Activated T-helper 1 cell treated with anti-CD3 and anti-CD28 coated beads, Interleukin-12 subunit alpha, Interleukin-12 subunit beta, Interleukin-2, Interleukin-4 antibody, amounts not matched to agents 30 ng/mL and 10 ng/mL and 1 ng/mL, durations not matched to agents 14 hours and 24 hours and 36 hours (primary cell): Measurements from ENCODE around the gene RHOB. TPM values are rescaled to one million over a fixed set of nuclear protein-coding genes. Genes with fewer than 3 reads are reported as not detected.
"Not testable (repeated sequence)": the region's sequence is repeated elsewhere in the genome, so short reads cannot be mapped to it uniquely, and the experiment has no call there.

ENCODE experiments used
- DNase-seq: peaks from one replicate; pipeline ENCODE4 v3.0.0; 2021; ENCODE audit warnings: low spot score
- H3K27ac Mint-ChIP-seq: one replicate; pipeline ENCODE4 v1.8.0; 2021; ENCODE audit warnings: mild to moderate bottlenecking, mixed read lengths
- H3K27me3 Mint-ChIP-seq: one replicate; pipeline ENCODE4 v1.8.0; 2022; ENCODE audit warnings: mild to moderate bottlenecking, moderate library complexity, mixed read lengths; ENCODE audit not compliant: insufficient read depth
- H3K36me3 Mint-ChIP-seq: one replicate; pipeline ENCODE4 v1.8.0; 2021; ENCODE audit warnings: low read depth, mixed read lengths
- H3K4me1 Mint-ChIP-seq: one replicate; pipeline ENCODE4 v1.8.0; 2021; ENCODE audit warnings: low read depth, mixed read lengths
- H3K4me3 Mint-ChIP-seq: one replicate; pipeline ENCODE4 v1.8.0; 2021; ENCODE audit warnings: mild to moderate bottlenecking, moderate library complexity, mixed read lengths
- H3K9me3 Mint-ChIP-seq: one replicate; pipeline ENCODE4 v1.8.0; 2021; ENCODE audit warnings: mixed read lengths
- intact Hi-C: fragments of 100-400 bp; cut with micrococcal nuclease; formaldehyde crosslinking; loops from one replicate; pipeline ENCODE4 v1.15.1; 2024
- total RNA-seq: library from RNA; stranded (reverse); gene quantifications from 2 replicates; pipeline ENCODE4 v1.2.3, GENCODE V29; 2022

Gene RHOB
- total RNA-seq, 1 donor from 2014 or later: 29.6 TPM

DNA sequence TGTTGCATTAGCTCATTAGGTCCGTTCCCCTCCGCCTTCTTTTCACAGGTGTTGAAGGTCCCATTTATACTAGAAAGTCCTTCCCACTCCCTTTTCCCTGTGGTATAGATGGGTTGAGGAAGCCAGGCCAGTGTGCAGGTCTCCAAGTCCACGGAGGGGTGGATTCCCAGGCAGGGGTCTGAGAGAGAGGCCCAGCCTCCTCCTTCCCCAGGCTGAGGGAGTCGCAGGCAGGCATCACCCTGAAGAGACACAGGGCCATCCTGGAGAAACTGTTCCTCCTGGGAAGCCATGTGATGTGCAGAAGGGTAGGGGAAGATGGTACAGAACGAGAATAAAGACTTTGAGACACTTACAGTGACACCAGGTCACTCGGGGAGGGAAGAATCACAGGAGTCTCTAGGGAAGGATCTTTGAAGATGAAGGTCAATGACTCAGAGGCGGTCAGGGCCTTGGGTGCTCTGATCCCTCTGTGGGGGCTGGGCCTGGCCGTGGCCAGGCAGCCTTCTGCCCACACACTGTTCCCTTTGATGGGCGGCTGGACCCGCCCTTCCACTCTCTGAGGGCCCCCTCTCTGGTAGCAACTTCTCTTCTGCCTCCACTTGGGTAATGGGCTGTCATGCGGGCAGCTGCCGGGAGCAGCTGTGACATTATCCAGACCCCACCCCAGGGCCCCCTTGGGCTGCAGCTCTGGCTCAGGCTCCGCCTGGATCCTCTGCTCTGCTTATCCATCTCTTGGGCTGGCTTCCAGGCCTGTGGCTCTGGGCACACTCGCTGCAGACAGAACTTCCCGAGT lies 45.1 kb downstream of the RHOB start:
- no peaks in the 10 kb centered on the region for H3K9me3 Mint-ChIP-seq
- intact Hi-C loops: no loop called here
- H3K4me1 Mint-ChIP-seq: no peaks in the 10 kb centered on the region
- H3K36me3 Mint-ChIP-seq: no peaks in the 10 kb centered on the region
- no peak overlapping the region for H3K27ac Mint-ChIP-seq
- H3K4me3 Mint-ChIP-seq: no peak overlapping the region
- no peak for DNase-seq
- H3K27me3 Mint-ChIP-seq: peaks cover 9% of the 10 kb centered on the region

DNA sequence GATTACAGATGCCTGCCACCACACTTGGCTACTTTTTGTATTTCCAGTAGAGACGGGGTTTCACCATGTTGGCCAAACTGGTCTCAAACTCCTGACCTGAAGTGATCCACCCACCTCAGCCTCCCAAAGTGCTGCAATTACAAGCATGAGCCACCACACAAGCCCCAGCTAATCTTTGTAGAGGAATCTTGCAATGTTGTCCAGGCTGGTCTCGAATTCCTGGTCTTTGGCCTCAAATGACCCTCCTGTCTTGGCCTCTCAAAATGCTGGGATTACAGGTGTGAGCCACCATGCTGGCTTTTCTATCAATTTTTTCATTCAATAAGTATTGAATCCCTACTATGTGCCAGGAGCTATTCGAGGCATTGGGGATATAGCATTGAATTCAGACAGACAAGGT lies 46.2 kb downstream of the RHOB start:
- H3K4me1 Mint-ChIP-seq, H3K27ac Mint-ChIP-seq, intact Hi-C loops, DNase-seq, H3K4me3 Mint-ChIP-seq, H3K9me3 Mint-ChIP-seq, H3K36me3 Mint-ChIP-seq, H3K27me3 Mint-ChIP-seq: not testable (repeated sequence)

DNA sequence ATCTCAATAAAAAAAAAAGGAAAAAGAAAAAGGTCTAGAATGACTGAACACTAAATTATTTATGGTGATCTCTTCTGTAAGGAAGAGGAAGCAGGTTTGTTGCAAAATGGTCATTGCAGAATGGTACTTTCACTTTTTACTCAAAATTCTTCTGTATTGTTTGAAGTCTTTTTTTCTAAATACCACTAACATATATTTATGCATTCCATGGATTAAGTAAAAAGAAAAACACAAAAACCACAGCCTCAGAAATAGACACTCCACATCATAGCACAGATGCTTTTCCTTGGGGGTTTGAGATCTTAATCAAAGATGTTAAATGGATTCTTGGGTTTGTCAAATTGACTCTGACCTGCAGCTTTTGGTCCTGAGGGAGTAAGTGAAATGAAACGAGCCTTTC lies 47.4 kb downstream of the RHOB start:
- Mint-ChIP-seq H3K36me3 (no peaks in the 10 kb centered on the region), H3K9me3 (no peaks in the 10 kb centered on the region), H3K4me1 (no peaks in the 10 kb centered on the region), H3K27ac (no peak overlapping the region), H3K4me3 (no peak overlapping the region), H3K27me3 (peaks cover 11% of the 10 kb centered on the region)
- intact Hi-C loops: no loop called here
- no peak for DNase-seq

DNA sequence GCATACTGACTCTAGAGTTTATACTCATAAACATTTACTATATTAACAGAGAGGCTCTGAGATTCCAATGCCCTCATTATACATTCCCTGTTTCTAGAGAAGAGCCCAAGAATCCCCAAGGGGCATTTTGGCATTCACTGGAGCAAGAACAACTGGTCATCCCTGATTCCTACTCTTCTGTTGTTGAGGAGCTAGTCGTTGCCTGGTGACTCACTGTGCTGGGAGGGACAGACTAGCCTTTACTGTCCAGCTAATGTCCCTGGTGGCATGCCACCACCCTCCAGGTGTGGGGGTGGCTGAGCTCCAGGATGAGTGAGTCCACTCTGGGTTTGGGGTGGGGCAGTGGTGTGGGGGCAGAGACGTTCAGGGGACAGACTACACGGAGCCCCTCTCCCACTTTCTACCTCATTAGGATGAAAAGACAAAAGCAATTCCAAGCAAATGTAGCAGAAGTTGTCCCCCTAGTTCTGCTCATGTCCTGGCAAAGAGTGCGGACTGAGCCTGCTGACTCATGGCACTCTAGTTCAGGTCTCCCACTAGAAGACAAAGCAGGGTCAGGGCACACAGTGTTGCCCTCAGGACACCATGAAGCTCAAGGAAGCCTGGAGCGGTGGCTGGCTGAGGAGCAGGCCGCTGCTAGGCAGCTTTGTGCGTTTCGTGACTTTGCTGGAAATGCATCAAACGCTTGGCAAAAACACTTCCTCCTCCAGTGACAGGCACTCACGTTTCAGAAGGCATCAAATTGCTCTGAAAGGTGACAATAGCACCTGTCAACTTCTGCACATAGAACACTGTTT lies 49.4 kb downstream of the RHOB start:
- DNase-seq: no peak
- no peak overlapping the region for H3K4me3 Mint-ChIP-seq
- H3K27me3 Mint-ChIP-seq: peaks cover 10% of the 10 kb centered on the region
- H3K36me3 Mint-ChIP-seq: no peaks in the 10 kb centered on the region
- no peaks in the 10 kb centered on the region for H3K9me3 Mint-ChIP-seq
- no peaks in the 10 kb centered on the region for H3K4me1 Mint-ChIP-seq
- H3K27ac Mint-ChIP-seq: no peak overlapping the region
- intact Hi-C loops: no loop called here

DNA sequence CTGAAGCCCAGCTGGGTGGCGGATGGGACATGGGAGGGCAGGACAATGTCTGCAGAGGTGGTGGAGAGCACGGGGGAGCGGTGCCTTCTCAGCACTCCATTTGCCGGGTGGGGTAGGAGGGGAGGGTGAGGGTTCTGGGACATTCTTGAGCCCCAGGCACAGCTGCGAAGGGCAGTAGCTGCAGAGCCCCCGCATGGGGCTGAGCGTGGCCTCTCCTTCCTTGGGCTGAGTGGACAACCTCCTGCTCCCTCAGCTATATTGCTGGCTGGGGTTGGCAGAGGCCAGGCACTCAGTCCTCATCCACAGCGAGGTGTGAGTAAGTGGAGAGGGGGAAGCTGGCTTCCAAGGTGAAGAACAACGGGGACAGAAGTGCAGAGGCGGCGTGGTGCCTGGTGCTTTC lies 50.1 kb downstream of the RHOB start:
- Mint-ChIP-seq H3K27me3 (peaks cover 10% of the 10 kb centered on the region), H3K27ac (no peak overlapping the region), H3K36me3 (no peaks in the 10 kb centered on the region), H3K9me3 (no peaks in the 10 kb centered on the region), H3K4me3 (no peak overlapping the region), H3K4me1 (no peaks in the 10 kb centered on the region)
- no peak for DNase-seq
- intact Hi-C loops: no loop called here

Other genes starting within 250 kb of the RHOB start
- 0.26 and 0.27 TPM in 2 replicates for gene SDC1, start 221.9 kb upstream of the RHOB start, total RNA-seq
- 125 and 131 TPM in 2 replicates for gene PUM2, start 96.2 kb upstream of the RHOB start, total RNA-seq
- 9.1 and 10.2 TPM in 2 replicates for gene HS1BP3, start 204.0 kb downstream of the RHOB start, total RNA-seq
- gene GDF7, start 220.1 kb downstream of the RHOB start, total RNA-seq: 0.10 and 0.15 TPM in 2 replicates